ENCODE data around the gene NMB.
"Not testable (repeated sequence)": the region's sequence is repeated elsewhere in the genome, so short reads cannot be mapped to it uniquely, and the experiment has no call there.

NMB gene, protein sequence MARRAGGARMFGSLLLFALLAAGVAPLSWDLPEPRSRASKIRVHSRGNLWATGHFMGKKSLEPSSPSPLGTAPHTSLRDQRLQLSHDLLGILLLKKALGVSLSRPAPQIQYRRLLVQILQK

DNA sequence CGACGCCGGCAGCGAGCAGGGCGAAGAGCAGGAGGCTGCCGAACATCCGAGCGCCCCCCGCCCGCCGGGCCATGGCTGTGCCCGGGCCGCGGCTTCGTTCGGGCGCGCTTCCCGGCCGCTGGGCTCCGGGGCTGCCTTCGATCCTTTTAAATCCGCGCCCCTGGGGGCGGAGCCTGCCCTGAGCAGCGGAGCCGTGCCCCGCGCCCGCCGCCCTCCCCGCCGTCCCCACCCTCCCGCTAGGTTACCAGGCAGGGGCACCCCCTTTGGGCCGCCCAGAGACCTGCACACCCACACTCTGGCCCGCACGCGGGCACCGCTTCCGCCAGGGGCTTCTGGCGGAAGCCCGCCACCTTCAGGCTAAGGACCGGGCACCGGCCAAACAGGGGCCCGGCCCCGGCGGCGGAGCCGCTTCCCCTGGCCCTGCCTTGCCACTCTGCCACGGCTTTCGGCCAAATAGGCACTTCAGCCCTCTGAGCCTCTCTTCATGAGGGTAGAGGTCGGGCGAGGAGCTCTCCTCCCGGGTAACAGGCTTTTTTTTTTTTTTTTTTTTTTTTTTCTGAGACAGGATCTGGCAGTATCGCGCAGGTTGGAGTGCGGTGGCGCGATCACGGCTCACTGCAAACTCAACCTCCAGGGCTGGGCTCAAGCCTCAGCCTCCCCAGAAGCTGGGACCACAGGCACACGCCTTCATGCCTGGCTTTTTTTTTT, at the start of gene NMB:
Gene NMB (minus strand): TSS at position 120 of the 708 bp plus-strand sequence. CDS start 47 bp downstream, at position 73.
- peak within 1 kb of the TSS; percentile 65 for H3K27ac Mint-ChIP-seq
- DNase-seq (ENCODE audit: low spot score in 2 of 2) (peak; percentile 79 to 80), ATAC-seq (ENCODE audit: low read depth) (peak; percentile 78)
- H3K9me3 Mint-ChIP-seq = no peaks in the 10 kb centered on the region
- no peaks in the 10 kb centered on the region for H3K36me3 Mint-ChIP-seq
- H3K4me3 Mint-ChIP-seq = peak within 1 kb of the TSS; percentile 81
- H3K27me3 Mint-ChIP-seq = no peaks in the 10 kb centered on the region
- peaks cover 28% of the 10 kb centered on the region for H3K4me1 Mint-ChIP-seq

DNA sequence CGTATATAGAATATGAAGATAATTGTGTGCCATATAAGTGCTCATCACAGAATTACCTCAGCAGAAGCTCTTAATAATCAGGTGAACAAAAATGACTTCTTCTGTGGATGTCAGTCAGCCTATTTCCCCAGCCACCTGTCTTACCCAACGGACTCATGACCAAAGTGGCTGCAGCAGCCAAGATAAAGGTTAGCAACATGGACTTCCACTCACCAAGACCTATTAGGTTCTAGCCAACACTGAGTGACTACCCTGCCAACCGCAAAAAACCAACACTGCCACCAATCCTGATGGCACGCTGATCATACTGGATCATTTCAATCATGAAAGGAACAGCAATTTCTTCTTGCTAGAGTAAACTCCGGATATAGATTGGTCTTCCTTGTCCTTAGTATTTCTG, 45.8 kb upstream of the NMB start:
- Mint-ChIP-seq H3K4me3 (no peak overlapping the region), H3K9me3 (no peaks in the 10 kb centered on the region), H3K27ac (peak overlapping the region; percentile 16), H3K27me3 (no peaks in the 10 kb centered on the region), H3K36me3 (peaks cover 6% of the 10 kb centered on the region), H3K4me1 (peaks cover 38% of the 10 kb centered on the region)
- ATAC-seq (ENCODE audit: low read depth) = no peak
- DNase-seq (ENCODE audit: low spot score in 2 of 2) = no peak

DNA sequence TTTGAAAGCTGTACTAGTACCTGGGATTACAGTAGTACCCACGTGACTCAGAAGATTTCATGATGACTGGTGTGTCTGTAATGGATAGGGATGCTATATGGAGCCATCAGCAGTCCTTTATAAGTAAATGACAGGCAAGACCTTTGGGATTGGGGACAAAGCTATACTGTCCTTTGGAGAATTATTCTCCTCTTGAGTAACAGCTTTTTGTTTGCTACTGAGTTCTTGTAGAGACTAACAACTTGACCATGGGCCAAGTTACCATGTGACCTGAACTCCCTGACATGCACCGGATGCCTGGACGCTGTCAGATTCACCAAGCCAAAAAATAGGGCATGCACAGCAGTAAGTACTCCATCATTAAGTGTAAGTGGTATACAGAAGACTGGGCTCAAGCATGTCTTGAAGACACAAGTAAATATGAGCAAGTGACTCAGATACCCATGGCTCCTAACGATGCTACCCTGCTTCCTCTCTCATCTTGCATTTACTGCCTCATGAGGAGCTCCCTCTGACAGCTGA, 45.0 kb upstream of the NMB start:
- Mint-ChIP-seq H3K4me3 (no peak overlapping the region), H3K27ac (peak overlapping the region; percentile 53), H3K36me3 (peaks cover 5% of the 10 kb centered on the region), H3K4me1 (peaks cover 37% of the 10 kb centered on the region), H3K27me3 (no peaks in the 10 kb centered on the region), H3K9me3 (no peaks in the 10 kb centered on the region)
- DNase-seq (ENCODE audit: low spot score in 2 of 2) (no peak), ATAC-seq (ENCODE audit: low read depth) (no peak)

DNA sequence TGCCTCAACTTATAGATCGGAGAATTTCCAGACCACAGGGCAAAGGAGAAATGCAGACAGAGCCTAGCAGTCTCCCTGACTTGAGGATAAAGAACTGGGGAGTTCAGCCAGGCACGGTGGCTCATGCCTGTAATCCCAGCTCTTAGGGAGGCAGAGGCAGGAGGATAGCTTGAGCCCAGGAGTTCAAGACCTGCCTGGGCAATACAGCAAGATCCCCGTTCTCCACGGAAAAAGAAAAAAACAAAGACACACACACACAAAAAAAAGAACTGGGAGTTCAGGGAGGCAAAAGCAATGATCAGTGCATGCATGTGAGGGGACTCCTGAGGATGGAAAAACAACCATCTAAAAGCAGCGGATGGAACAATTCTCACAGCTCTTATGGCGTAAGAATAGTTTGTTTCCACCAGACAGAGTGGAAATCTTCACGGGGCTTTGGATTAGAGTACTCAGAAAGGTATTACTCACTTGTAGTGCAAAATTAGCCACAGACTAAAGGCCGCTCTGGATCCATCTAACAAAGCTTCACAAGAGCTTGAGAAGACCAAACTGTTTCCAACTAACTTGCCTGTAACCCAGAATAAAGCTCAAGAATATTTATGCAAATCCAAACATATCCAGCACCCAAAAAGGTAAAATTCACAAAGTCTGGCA, 41.7 kb upstream of the NMB start:
- Mint-ChIP-seq H3K4me3 (no peak overlapping the region), H3K4me1 (peaks cover 39% of the 10 kb centered on the region), H3K36me3 (peaks cover 4% of the 10 kb centered on the region), H3K9me3 (no peaks in the 10 kb centered on the region), H3K27me3 (no peaks in the 10 kb centered on the region), H3K27ac (no peak overlapping the region)
- ATAC-seq (ENCODE audit: low read depth) (no peak), DNase-seq (ENCODE audit: low spot score in 2 of 2) (no peak)

DNA sequence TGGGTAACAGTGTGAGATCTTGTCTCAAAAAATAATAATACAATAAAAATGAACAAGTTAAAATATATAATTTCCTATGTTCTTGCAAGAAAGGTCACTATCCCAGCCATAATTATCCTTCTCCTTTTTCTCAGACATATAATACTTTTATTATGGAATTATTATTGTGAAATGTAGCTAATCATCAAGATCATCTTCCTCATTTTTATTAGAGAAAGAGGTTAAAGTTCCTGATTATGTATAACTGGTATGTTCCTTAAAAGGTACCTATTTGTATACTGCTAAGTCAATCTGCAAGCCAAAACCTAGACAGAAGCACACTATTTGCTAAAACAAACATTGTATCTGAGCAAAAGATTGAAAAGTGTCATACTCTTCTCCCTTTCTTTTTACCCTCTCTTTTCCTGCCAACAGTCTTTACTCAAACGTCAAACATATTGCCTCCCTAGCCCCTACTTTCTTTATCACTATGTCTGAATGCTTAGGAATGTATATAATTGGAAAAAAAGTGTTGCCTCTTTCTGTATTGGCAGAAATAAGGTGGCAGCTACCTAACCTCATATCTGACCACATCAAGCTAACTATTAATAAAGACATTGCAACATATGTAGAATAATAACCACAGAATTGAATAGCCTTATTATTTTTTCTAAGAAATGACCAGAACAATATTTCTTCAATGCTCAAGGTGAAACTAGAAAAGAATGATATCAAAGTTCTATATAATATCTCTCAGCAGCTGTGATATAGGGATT, 39.4 kb upstream of the NMB start:
- no peak for DNase-seq (ENCODE audit: low spot score in 2 of 2)
- Mint-ChIP-seq H3K27ac (peak overlapping the region; percentile 39), H3K27me3 (no peaks in the 10 kb centered on the region), H3K4me3 (no peak overlapping the region), H3K4me1 (peaks cover 20% of the 10 kb centered on the region), H3K36me3 (peaks cover 2% of the 10 kb centered on the region), H3K9me3 (no peaks in the 10 kb centered on the region)
- no peak for ATAC-seq (ENCODE audit: low read depth)

DNA sequence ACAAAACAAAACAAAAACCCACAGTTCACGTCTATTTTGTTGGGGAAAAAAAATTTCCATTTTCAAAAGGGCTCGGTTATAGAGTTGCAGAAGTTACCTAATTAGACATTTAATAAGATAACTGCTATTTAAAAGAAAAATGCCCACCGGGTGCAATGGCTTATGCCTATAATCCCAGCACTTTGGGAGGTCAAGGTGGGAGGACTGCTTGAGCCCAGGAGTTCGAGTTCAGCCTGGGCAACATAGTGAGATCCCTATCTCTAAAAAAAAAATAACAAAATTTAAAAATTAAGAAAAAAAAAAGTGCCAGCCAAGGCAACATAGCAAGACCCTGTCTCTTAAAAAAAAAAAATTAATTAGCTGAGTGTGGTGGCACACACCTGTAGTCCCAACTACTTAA, 38.8 kb upstream of the NMB start:
- no peak for ATAC-seq (ENCODE audit: low read depth)
- Mint-ChIP-seq H3K9me3 (no peaks in the 10 kb centered on the region), H3K36me3 (peaks cover 2% of the 10 kb centered on the region), H3K4me3 (no peak overlapping the region), H3K27me3 (no peaks in the 10 kb centered on the region), H3K4me1 (peaks cover 20% of the 10 kb centered on the region), H3K27ac (no peak overlapping the region)
- DNase-seq (ENCODE audit: low spot score in 2 of 2) = no peak

DNA sequence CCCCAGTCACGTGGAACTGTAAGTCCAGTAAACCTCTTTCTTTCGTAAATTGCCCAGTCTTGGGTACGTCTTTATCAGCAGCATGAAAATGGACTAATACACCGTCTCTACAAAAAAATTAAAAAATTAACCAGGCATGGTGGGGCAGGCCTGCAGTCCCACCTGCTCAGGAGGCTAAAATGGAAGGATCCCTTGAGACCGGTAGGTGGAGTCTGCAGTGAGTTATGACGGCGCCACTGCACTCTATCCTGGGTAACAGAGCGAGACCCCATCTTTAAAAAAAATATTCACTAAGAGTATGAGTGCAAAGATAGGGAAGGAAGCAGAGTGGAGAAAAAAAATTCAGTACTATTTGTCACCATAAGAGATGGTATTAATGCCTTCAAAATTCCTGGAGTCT, 32.3 kb upstream of the NMB start:
- Mint-ChIP-seq H3K4me1 (peaks cover 16% of the 10 kb centered on the region), H3K36me3 (peaks cover 15% of the 10 kb centered on the region), H3K27me3 (no peaks in the 10 kb centered on the region), H3K4me3 (no peak overlapping the region), H3K27ac (no peak overlapping the region), H3K9me3 (peaks cover 1% of the 10 kb centered on the region)
- peak; percentile 75 for ATAC-seq (ENCODE audit: low read depth)
- DNase-seq (ENCODE audit: low spot score in 2 of 2) = no peak

DNA sequence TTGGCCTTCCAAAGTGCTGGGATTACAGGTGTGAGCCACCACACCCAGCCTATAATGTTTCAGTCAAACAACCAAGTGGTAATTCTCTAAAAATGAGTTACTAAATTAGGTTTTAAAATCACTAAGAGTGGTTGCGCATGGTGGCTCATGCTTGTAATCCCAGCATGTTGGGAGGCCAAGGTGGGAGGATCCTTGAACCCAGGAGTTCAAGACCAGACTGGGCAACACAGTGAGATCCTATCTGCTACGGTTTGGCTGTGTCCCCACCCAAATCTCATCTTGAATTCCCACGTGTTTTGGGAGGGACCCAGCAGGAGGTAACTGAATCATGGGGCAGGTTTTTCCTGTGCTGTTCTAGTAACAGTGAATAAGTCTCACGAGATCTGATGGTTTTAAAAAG, 31.9 kb upstream of the NMB start:
- ATAC-seq (ENCODE audit: low read depth) (no peak), DNase-seq (ENCODE audit: low spot score in 2 of 2) (no peak)
- H3K9me3 Mint-ChIP-seq = peaks cover 1% of the 10 kb centered on the region
- no peak overlapping the region for H3K4me3 Mint-ChIP-seq
- no peaks in the 10 kb centered on the region for H3K27me3 Mint-ChIP-seq
- no peak overlapping the region for H3K27ac Mint-ChIP-seq
- H3K36me3 Mint-ChIP-seq = peaks cover 15% of the 10 kb centered on the region
- peaks cover 16% of the 10 kb centered on the region for H3K4me1 Mint-ChIP-seq

DNA sequence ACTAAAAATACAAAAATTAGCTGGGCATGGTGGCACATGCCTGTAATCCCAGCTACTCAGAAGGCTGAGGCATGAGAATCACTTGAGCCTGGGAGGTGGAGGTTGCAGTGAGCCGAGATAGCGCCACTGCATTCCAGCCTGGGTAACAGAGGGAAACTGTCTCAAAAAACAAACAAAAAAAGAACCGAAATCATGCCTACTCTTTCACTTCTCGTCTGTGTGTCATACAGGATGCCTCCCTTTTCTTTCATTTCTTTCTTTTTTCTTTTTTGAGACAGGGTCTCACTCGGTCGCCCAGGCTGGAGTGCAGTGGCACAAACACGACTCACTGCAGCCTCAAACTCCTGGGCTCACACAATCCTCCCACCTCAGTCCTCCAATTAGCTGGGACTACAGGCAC, 28.4 kb upstream of the NMB start:
- H3K36me3 Mint-ChIP-seq = peaks cover 20% of the 10 kb centered on the region
- not testable (repeated sequence) for DNase-seq (ENCODE audit: low spot score in 2 of 2); H3K9me3 Mint-ChIP-seq; H3K27me3 Mint-ChIP-seq
- H3K27ac Mint-ChIP-seq = peak overlapping the region; percentile 26
- H3K4me3 Mint-ChIP-seq = peak overlapping the region; percentile 43
- peaks cover 15% of the 10 kb centered on the region for H3K4me1 Mint-ChIP-seq
- ATAC-seq (ENCODE audit: low read depth) = peak; percentile 64

DNA sequence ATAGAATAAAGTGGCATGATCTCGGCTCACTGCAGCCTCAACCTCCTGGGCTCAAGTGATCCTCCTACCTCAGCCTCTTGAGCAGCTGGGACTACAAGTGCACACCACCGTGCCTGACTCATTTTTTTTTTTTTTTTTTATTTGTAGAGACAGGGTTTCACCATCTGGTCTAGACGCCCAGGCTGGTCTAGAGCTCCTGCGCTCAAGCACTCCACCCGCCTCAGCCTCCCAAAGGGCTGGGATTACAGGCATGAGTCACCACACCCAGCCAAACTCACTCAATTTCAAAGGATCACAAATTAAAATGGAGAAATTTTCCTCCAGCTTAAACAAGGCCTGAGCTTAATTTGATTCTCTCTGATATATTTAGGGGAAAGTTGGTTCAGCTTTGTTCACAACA, 27.3 kb upstream of the NMB start:
- peaks cover 13% of the 10 kb centered on the region for H3K36me3 Mint-ChIP-seq
- peaks cover 1% of the 10 kb centered on the region for H3K9me3 Mint-ChIP-seq
- H3K4me1 Mint-ChIP-seq = peaks cover 11% of the 10 kb centered on the region
- H3K27ac Mint-ChIP-seq = no peak overlapping the region
- no peaks in the 10 kb centered on the region for H3K27me3 Mint-ChIP-seq
- ATAC-seq (ENCODE audit: low read depth) (no peak), DNase-seq (ENCODE audit: low spot score in 2 of 2) (no peak)
- no peak overlapping the region for H3K4me3 Mint-ChIP-seq

DNA sequence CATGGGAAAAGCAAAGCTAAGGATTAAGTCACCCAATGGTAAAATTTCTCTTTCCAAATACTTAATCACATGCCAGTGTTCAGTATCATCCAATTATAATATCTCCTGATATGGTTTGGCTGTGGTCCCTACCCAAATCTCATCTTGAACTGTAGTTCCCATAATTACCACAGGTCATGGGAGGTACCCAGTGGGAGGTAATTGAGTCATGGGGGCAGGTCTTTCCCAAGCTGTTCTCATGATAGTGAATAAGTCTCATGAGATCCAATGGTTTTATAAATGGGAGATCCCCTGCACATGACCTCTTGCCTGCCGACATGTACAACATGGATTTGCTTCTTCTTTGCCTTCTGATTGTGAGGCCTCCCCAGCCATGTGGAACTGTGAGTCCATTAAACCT, 26.1 kb upstream of the NMB start:
- peaks cover 8% of the 10 kb centered on the region for H3K4me1 Mint-ChIP-seq
- H3K9me3 Mint-ChIP-seq = no peaks in the 10 kb centered on the region
- H3K27ac Mint-ChIP-seq = peak overlapping the region; percentile 17
- H3K27me3 Mint-ChIP-seq = no peaks in the 10 kb centered on the region
- DNase-seq (ENCODE audit: low spot score in 2 of 2) (no peak), ATAC-seq (ENCODE audit: low read depth) (no peak)
- peaks cover 10% of the 10 kb centered on the region for H3K36me3 Mint-ChIP-seq
- H3K4me3 Mint-ChIP-seq = no peak overlapping the region

DNA sequence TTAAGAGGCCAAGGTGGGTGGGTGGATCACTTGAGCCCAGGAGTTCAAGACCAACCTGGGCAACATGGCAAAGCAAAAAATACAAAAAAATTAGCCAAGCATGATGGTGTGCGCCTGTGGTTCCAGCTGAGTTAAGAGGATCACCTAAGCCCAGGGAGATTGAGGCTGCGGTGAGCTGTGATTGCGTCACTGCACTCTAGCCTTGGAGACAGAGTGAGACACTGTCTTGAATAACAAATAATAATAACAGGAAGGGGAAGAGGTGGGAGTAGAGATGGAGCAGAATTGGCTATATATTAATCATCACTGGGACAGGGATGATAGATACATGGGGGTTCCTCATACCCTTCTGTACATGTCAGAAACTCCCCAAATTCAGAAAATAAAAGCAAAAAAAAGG, 23.8 kb upstream of the NMB start:
- DNase-seq (ENCODE audit: low spot score in 2 of 2) = no peak
- Mint-ChIP-seq H3K9me3 (no peaks in the 10 kb centered on the region), H3K27me3 (no peaks in the 10 kb centered on the region), H3K4me1 (peaks cover 5% of the 10 kb centered on the region), H3K27ac (peak overlapping the region; percentile 24), H3K36me3 (peaks cover 7% of the 10 kb centered on the region), H3K4me3 (no peak overlapping the region)
- ATAC-seq (ENCODE audit: low read depth) = peak; percentile 49

DNA sequence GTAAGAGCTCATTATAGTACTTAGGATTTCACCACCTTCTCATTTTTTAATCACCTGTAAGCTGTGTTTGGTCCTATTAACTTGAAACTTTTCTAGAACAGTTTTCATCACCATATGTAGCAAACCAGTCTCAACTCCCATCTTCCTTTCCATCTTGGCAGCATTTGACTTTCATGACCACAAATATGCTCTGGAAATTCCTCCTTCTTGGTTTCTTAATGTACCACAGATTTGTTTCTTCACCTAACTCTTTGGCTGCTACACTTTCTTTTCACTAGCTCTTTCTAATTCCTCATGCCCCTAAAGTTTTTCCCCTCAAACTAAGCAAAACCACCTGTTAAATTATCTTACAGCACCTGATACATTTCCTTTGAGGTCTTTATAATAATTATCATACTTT, 13.2 kb upstream of the NMB start:
- H3K4me3 Mint-ChIP-seq = no peak overlapping the region
- H3K36me3 Mint-ChIP-seq = peaks cover 27% of the 10 kb centered on the region
- H3K4me1 Mint-ChIP-seq = peaks cover 2% of the 10 kb centered on the region
- DNase-seq (ENCODE audit: low spot score in 2 of 2) (no peak), ATAC-seq (ENCODE audit: low read depth) (no peak)
- H3K9me3 Mint-ChIP-seq = no peaks in the 10 kb centered on the region
- no peak overlapping the region for H3K27ac Mint-ChIP-seq
- no peaks in the 10 kb centered on the region for H3K27me3 Mint-ChIP-seq

DNA sequence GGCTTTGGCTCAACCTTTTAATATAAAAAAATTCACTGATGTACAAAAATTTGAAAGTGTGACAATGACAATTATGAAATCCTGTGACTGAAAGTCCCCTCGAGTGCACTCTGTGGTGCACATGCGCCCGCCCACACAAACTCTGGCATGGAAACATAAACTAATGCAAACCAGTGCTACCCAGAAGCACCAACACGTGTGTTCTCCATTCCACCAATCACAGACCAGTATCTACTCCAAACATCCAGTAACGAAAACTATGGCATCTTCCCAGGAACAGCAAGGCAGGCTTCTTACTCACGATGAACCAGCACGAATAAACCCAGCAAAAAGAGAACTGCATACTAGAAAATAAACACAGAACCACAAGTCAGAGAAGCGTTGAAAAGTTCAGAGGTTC, 11.7 kb upstream of the NMB start:
- no peak for DNase-seq (ENCODE audit: low spot score in 2 of 2)
- Mint-ChIP-seq H3K4me1 (peaks cover 2% of the 10 kb centered on the region), H3K27me3 (no peaks in the 10 kb centered on the region), H3K4me3 (no peak overlapping the region), H3K27ac (no peak overlapping the region), H3K36me3 (peaks cover 28% of the 10 kb centered on the region), H3K9me3 (no peaks in the 10 kb centered on the region)
- ATAC-seq (ENCODE audit: low read depth) = no peak
